NCI-H146 (cell line): ENCODE measurements around the gene KLHL14.

Experiments
- DNase-seq: peaks from one replicate; lab custom pipeline; 2025; lab: John Stamatoyannopoulos, UW

Gene KLHL14

GRCh38 chr18:32634876-32635431 lies 137.9 kb downstream of the KLHL14 start:
- no peak for DNase-seq

GRCh38 chr18:32629981-32630700 lies 142.7 kb downstream of the KLHL14 start:
- no peak for DNase-seq

GRCh38 chr18:32629292-32629691 lies 143.5 kb downstream of the KLHL14 start:
- no peak for DNase-seq

GRCh38 chr18:32624182-32624723 lies 148.6 kb downstream of the KLHL14 start:
- no peak for DNase-seq

GRCh38 chr18:32623563-32623962 lies 149.3 kb downstream of the KLHL14 start:
- DNase-seq = no peak
